H9 (cell line): ENCODE data around the gene PRSS22. TPM values are rescaled to one million over a fixed set of nuclear protein-coding genes. Genes with fewer than 3 reads are reported as not detected.

ENCODE experiments used
- DNase-seq: peaks from one replicate; pipeline ENCODE4 v3.0.0-alpha.2; 2017
- H2AFZ ChIP-seq: one replicate; pipeline ENCODE4 v1.6.1; 2013; ENCODE audit warnings: mild to moderate bottlenecking, low read length, control low read depth, moderate library complexity
- H2AK5ac ChIP-seq: 2 replicates; pipeline ENCODE4 v1.6.1; 2013; ENCODE audit warnings: low read length, control low read depth, mixed read lengths; ENCODE audit not compliant: insufficient read length
- H2BK120ac ChIP-seq: one replicate; pipeline ENCODE4 v1.6.1; 2013; ENCODE audit warnings: low read depth, mild to moderate bottlenecking, low read length, control low read depth, inconsistent platforms; ENCODE audit not compliant: poor library complexity, severe bottlenecking
- H2BK12ac ChIP-seq: 2 replicates; pipeline ENCODE4 v1.6.1; 2013; ENCODE audit warnings: low read length, control low read depth, mixed read lengths, low read depth; ENCODE audit not compliant: insufficient read length
- H2BK15ac ChIP-seq: 2 replicates; pipeline ENCODE4 v1.6.1; 2013; ENCODE audit warnings: low read depth, low read length, control low read depth
- H2BK20ac ChIP-seq: one replicate; pipeline ENCODE4 v1.6.1; 2013; ENCODE audit warnings: low read depth, mild to moderate bottlenecking, low read length, control low read depth, inconsistent platforms; ENCODE audit not compliant: poor library complexity, severe bottlenecking
- H2BK5ac ChIP-seq: 2 replicates; pipeline ENCODE4 v1.6.1; 2013; ENCODE audit warnings: low read length, control low read depth, mixed read lengths; ENCODE audit not compliant: insufficient read length
- H3K14ac ChIP-seq: 2 replicates; pipeline ENCODE4 v1.6.1; 2013; ENCODE audit warnings: low read length, control low read depth; ENCODE audit not compliant: insufficient read depth
- H3K18ac ChIP-seq: 2 replicates; pipeline ENCODE4 v1.6.1; 2013; ENCODE audit warnings: low read depth, mild to moderate bottlenecking, mixed read lengths, low read length, control low read depth; ENCODE audit not compliant: insufficient read length
- H3K23ac ChIP-seq: 2 replicates; pipeline ENCODE4 v1.6.1; 2013; ENCODE audit warnings: low read length, control low read depth, mixed read lengths, low read depth; ENCODE audit not compliant: insufficient read length
- H3K23me2 ChIP-seq: 2 replicates; pipeline ENCODE4 v1.6.1; 2013; ENCODE audit warnings: low read depth, mild to moderate bottlenecking, mixed read lengths, low read length, control low read depth; ENCODE audit not compliant: insufficient read length, poor library complexity, severe bottlenecking
- H3K27ac ChIP-seq: 2 replicates; pipeline ENCODE4 v1.5.1; 2013; ENCODE audit warnings: low read length, control low read depth, mixed read lengths, low read depth; ENCODE audit not compliant: insufficient read length
- H3K27me3 ChIP-seq: 2 replicates; pipeline ENCODE4 v1.6.1; 2013; ENCODE audit warnings: low read length, control low read depth, inconsistent platforms; ENCODE audit not compliant: insufficient read depth
- H3K4ac ChIP-seq: 2 replicates; pipeline ENCODE4 v1.6.1; 2013; ENCODE audit warnings: low read depth, mild to moderate bottlenecking, control low read depth, inconsistent platforms, low read length, moderate library complexity
- H3K4me1 ChIP-seq: 2 replicates; pipeline ENCODE4 v1.6.1; 2013; ENCODE audit warnings: low read length, control low read depth, inconsistent platforms; ENCODE audit not compliant: insufficient read depth
- H3K4me2 ChIP-seq: 2 replicates; pipeline ENCODE4 v1.6.1; 2013; ENCODE audit warnings: low read length, control low read depth, mixed read lengths; ENCODE audit not compliant: insufficient read length, insufficient read depth
- H3K56ac ChIP-seq: 2 replicates; pipeline ENCODE4 v1.6.1; 2013; ENCODE audit warnings: low read depth, mild to moderate bottlenecking, mixed read lengths, low read length, control low read depth; ENCODE audit not compliant: insufficient read length
- H3K79me1 ChIP-seq: 2 replicates; pipeline ENCODE4 v1.6.1; 2013; ENCODE audit warnings: low read depth, mild to moderate bottlenecking, moderate library complexity, low read length, control low read depth, inconsistent platforms; ENCODE audit not compliant: insufficient read depth, poor library complexity, severe bottlenecking
- H3K79me2 ChIP-seq: 2 replicates; pipeline ENCODE4 v1.6.1; 2013; ENCODE audit warnings: low read length, control low read depth, inconsistent platforms; ENCODE audit not compliant: insufficient read depth
- H3K9ac ChIP-seq: 2 replicates; pipeline ENCODE4 v1.6.1; 2013; ENCODE audit warnings: low read length, control low read depth, mixed read lengths; ENCODE audit not compliant: insufficient read length; ENCODE audit errors: extremely low read depth
- H3K9me3 ChIP-seq: one replicate; pipeline ENCODE4 v1.6.1; 2013; ENCODE audit warnings: low read depth, low read length, inconsistent platforms; ENCODE audit not compliant: control insufficient read depth
- H3T11ph ChIP-seq: one replicate; pipeline ENCODE4 v1.6.1; 2013; ENCODE audit warnings: mild to moderate bottlenecking, low read length, control low read depth, inconsistent platforms
- H4K20me1 ChIP-seq: one replicate; pipeline ENCODE4 v1.6.1; 2013; ENCODE audit not compliant: control insufficient read depth, insufficient read length, insufficient read depth
- H4K5ac ChIP-seq: 2 replicates; pipeline ENCODE4 v1.6.1; 2013; ENCODE audit warnings: low read depth, mild to moderate bottlenecking, mixed read lengths, low read length, control low read depth; ENCODE audit not compliant: insufficient read length
- H4K8ac ChIP-seq: replicated peaks from 2 replicates; pipeline ENCODE4 v1.6.1; 2013; ENCODE audit warnings: low read length, control low read depth, mixed read lengths, low read depth; ENCODE audit not compliant: insufficient read length
- H4K91ac ChIP-seq: 2 replicates; pipeline ENCODE4 v1.6.1; 2013; ENCODE audit warnings: low read depth, mild to moderate bottlenecking, moderate library complexity, mixed read lengths, low read length, control low read depth; ENCODE audit not compliant: insufficient read length
- H3K27ac Mint-ChIP-seq, 3 experiments: 2 replicates in 2 of 3; 3 replicates in 1 of 3; pipeline ENCODE4 v1.8.0; 2020 to 2021; ENCODE audit warnings: mixed read lengths in 3 of 3, mild to moderate bottlenecking in 1 of 3, moderate library complexity in 1 of 3
- H3K27me3 Mint-ChIP-seq: 2 replicates; pipeline ENCODE4 v1.8.0; 2021; ENCODE audit warnings: low read depth, mild to moderate bottlenecking, moderate library complexity, mixed read lengths
- H3K36me3 Mint-ChIP-seq, 3 experiments: 2 replicates in 2 of 3; 3 replicates in 1 of 3; pipeline ENCODE4 v1.8.0; 2020 to 2021; ENCODE audit warnings: low read depth in 3 of 3, mixed read lengths in 3 of 3; ENCODE audit not compliant: insufficient read depth in 1 of 3
- H3K4me1 Mint-ChIP-seq, 2 experiments: 2 replicates each; pipeline ENCODE4 v1.8.0; 2020; ENCODE audit warnings: mixed read lengths in 2 of 2
- H3K4me3 Mint-ChIP-seq, 2 experiments: 2 replicates in 1 of 2; 3 replicates in 1 of 2; pipeline ENCODE4 v1.8.0; 2020 to 2021; ENCODE audit warnings: mild to moderate bottlenecking in 2 of 2, mixed read lengths in 2 of 2, moderate library complexity in 1 of 2
- H3K9me3 Mint-ChIP-seq, 2 experiments: 2 replicates in 1 of 2; 3 replicates in 1 of 2; pipeline ENCODE4 v1.8.0; 2020; ENCODE audit warnings: mild to moderate bottlenecking in 2 of 2, mixed read lengths in 2 of 2, moderate library complexity in 1 of 2
- WGBS: extraction: QIAGEN DNeasy Blood & Tissue Kit; methylation state at CpG from one replicate; pipeline ENCODE4 v1.1.7; 2013; ENCODE audit warnings: missing lambda C conversion rate, low lambda C conversion rate, mixed read lengths; ENCODE audit not compliant: insufficient read length; ENCODE audit errors: extremely low coverage; 5-methylcytosine and 5-hydroxymethylcytosine counted together
- total RNA-seq: library from RNA; stranded (reverse); gene quantifications from 2 replicates; pipeline ENCODE4 v1.2.1, GENCODE V29; 2021
- TF ChIP-seq, protein P1 (sequence below): fragments of 200-600 bp; sonication (generic); conservative IDR thresholded peaks from 3 replicates; pipeline ENCODE4 v1.8.0; 2021; ENCODE audit warnings: antibody characterized with exemption, mild to moderate bottlenecking

The PRSS22 gene
- total RNA-seq, 1 experiment from 2014 or later: 1.9 TPM

DNA sequence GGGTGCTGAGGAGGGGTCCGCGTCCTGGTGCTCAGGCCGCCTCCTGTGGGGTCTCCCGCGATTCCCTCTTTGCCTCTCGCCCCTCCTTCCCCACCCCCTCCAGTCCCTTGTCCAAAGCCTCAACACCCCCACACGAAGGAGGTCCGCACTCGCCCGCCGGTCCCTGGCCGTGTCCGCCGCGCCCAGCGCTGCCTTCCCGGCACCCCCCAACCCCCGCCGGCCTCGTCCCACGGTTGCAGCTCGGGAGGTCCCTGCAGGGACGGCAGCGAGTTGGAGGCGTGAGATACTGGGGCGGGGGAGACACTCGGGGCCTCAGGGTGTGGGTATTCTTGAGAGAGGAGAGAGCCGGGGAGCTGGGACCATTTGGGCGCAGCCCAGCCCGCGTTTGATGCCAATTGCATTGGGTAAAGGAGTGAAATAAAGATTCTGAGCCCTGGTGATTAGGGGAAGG lies 25.5 kb upstream of the PRSS22 start:
- Histone ChIP-seq H2BK12ac (no peak overlapping the region), H3K14ac (no peak overlapping the region), H3K27me3 (no peaks in the 10 kb centered on the region), H3K9ac (peak overlapping the region; percentile 28), H4K5ac (no peak overlapping the region), H2BK20ac (no peak overlapping the region), H3K23ac (no peak overlapping the region), H3K18ac (no peak overlapping the region), H3K4me1 (no peaks in the 10 kb centered on the region), H2BK5ac (no peak overlapping the region), H3K4ac (no peak overlapping the region), H2BK15ac (no peak overlapping the region), H4K91ac (no peak overlapping the region), H2AFZ (no peak overlapping the region), H3K56ac (no peak overlapping the region), H3K9me3 (no peaks in the 10 kb centered on the region), H3K79me1 (no peaks in the 10 kb centered on the region), H3K4me2 (peak overlapping the region; percentile 59), H3T11ph (no peak overlapping the region), H4K8ac (no peak overlapping the region), H3K27ac (no peak overlapping the region), H4K20me1 (no peaks in the 10 kb centered on the region), H3K79me2 (no peaks in the 10 kb centered on the region), H2BK120ac (no peak overlapping the region), H2AK5ac (no peak overlapping the region), H3K23me2 (peaks cover 6% of the 10 kb centered on the region)
- H3K27me3 Mint-ChIP-seq: peaks cover 22% of the 10 kb centered on the region
- H3K27ac Mint-ChIP-seq: peak overlapping the region in 1 of 3 experiments; percentile 40; a peak in 1 of 7 replicates
- peaks cover 5 to 6% of the 10 kb centered on the region in 2 experiments for H3K4me1 Mint-ChIP-seq
- H3K9me3 Mint-ChIP-seq: peaks cover 0 to 7% of the 10 kb centered on the region in 2 experiments; a peak in 3 of 5 replicates
- peak overlapping the region; percentile 82 to 90 for H3K4me3 Mint-ChIP-seq
- WGBS: no CpG with 5 or more reads among the region's 31 CpGs
- TF ChIP-seq, protein P1, sequence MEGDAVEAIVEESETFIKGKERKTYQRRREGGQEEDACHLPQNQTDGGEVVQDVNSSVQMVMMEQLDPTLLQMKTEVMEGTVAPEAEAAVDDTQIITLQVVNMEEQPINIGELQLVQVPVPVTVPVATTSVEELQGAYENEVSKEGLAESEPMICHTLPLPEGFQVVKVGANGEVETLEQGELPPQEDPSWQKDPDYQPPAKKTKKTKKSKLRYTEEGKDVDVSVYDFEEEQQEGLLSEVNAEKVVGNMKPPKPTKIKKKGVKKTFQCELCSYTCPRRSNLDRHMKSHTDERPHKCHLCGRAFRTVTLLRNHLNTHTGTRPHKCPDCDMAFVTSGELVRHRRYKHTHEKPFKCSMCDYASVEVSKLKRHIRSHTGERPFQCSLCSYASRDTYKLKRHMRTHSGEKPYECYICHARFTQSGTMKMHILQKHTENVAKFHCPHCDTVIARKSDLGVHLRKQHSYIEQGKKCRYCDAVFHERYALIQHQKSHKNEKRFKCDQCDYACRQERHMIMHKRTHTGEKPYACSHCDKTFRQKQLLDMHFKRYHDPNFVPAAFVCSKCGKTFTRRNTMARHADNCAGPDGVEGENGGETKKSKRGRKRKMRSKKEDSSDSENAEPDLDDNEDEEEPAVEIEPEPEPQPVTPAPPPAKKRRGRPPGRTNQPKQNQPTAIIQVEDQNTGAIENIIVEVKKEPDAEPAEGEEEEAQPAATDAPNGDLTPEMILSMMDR: 0 out of 3 replicates have a peak, but pooled peaks have one; percentile 20
- DNase-seq: no peak
- H3K36me3 Mint-ChIP-seq: peaks cover 0 to 2% (median 0%) of the 10 kb centered on the region in 3 experiments; a peak in 1 of 7 replicates
